Endodermal cell (in vitro differentiated cells): Measurements from ENCODE around the gene LIG1. TPM values are rescaled to one million over a fixed set of nuclear protein-coding genes. Genes with fewer than 3 reads are reported as not detected.

Source experiments
- DNase-seq: peaks from one replicate; pipeline ENCODE4 v3.0.0-alpha.2; 2017
- H3K27ac ChIP-seq: 2 replicates; pipeline ENCODE4 v1.5.1; 2013; ENCODE audit warnings: mild to moderate bottlenecking, low read depth, low read length, moderate library complexity
- H3K27me3 ChIP-seq: 2 replicates; pipeline ENCODE4 v1.6.1; 2013; ENCODE audit warnings: mild to moderate bottlenecking, low read length, moderate library complexity; ENCODE audit not compliant: insufficient read depth, control insufficient read depth, poor library complexity, severe bottlenecking
- H3K36me3 ChIP-seq: 2 replicates; pipeline ENCODE4 v1.7.0; 2013; ENCODE audit warnings: mild to moderate bottlenecking, low read length, moderate library complexity; ENCODE audit not compliant: control insufficient read depth, insufficient read depth
- H3K4me1 ChIP-seq: one replicate; pipeline ENCODE4 v1.7.0; 2013; ENCODE audit warnings: low read length; ENCODE audit not compliant: control insufficient read depth, insufficient read depth
- H3K4me3 ChIP-seq: 2 replicates; pipeline ENCODE4 v1.5.1; 2013; ENCODE audit warnings: mild to moderate bottlenecking, low read length, moderate library complexity
- H3K9ac ChIP-seq: 2 replicates; pipeline ENCODE4 v1.6.1; 2013; ENCODE audit warnings: mild to moderate bottlenecking, low read length, moderate library complexity; ENCODE audit not compliant: poor library complexity, severe bottlenecking; ENCODE audit errors: extremely low read depth
- H3K9me3 ChIP-seq: 2 replicates; pipeline ENCODE4 v1.6.1; 2013; ENCODE audit warnings: mild to moderate bottlenecking, low read length, moderate library complexity; ENCODE audit not compliant: control insufficient read depth
- H3K27ac Mint-ChIP-seq: 2 replicates; pipeline ENCODE4 v1.8.0; 2020; ENCODE audit warnings: mixed read lengths
- H3K27me3 Mint-ChIP-seq: 2 replicates; pipeline ENCODE4 v1.8.0; 2021; ENCODE audit warnings: mild to moderate bottlenecking, mixed read lengths; ENCODE audit not compliant: insufficient read depth
- H3K36me3 Mint-ChIP-seq: 2 replicates; pipeline ENCODE4 v1.8.0; 2020; ENCODE audit warnings: low read depth, mixed read lengths
- H3K4me1 Mint-ChIP-seq: 2 replicates; pipeline ENCODE4 v1.8.0; 2020; ENCODE audit warnings: mixed read lengths
- H3K4me3 Mint-ChIP-seq: 2 replicates; pipeline ENCODE4 v1.8.0; 2020; ENCODE audit warnings: mild to moderate bottlenecking, moderate library complexity, mixed read lengths
- H3K9me3 Mint-ChIP-seq: 2 replicates; pipeline ENCODE4 v1.8.0; 2020; ENCODE audit warnings: mild to moderate bottlenecking, mixed read lengths
- WGBS, 2 experiments: methylation state at CpG; one replicate each; pipeline versions ENCODE4 v1.1.5 to v1.1.7; 2013; ENCODE audit warnings: missing lambda C conversion rate in 2 of 2, mixed read lengths in 1 of 2; ENCODE audit not compliant: insufficient coverage in 1 of 2, insufficient read length in 1 of 2; 5-methylcytosine and 5-hydroxymethylcytosine counted together
- total RNA-seq, 2 donors: library from RNA; stranded (reverse); fragmentation: NEBNext Ultra II Directional in 1 of 2; extraction: Animal tissue kit (Norgen Biotek cat#: 25700) in 1 of 2; gene quantifications; 2 replicates in 1 of 2; 3 replicates in 1 of 2; pipeline ENCODE4 v1.2.1, GENCODE V29; 2021
- TF ChIP-seq, protein P1 (sequence below): fragments of 200-600 bp; sonication (generic); conservative IDR thresholded peaks from 2 replicates; pipeline ENCODE4 v1.5.0; 2021; ENCODE audit warnings: antibody characterized with exemption, mild to moderate bottlenecking

The LIG1 gene
- total RNA-seq, 2 donors from 2014 or later, result 91.6 to 117 TPM

DNA sequence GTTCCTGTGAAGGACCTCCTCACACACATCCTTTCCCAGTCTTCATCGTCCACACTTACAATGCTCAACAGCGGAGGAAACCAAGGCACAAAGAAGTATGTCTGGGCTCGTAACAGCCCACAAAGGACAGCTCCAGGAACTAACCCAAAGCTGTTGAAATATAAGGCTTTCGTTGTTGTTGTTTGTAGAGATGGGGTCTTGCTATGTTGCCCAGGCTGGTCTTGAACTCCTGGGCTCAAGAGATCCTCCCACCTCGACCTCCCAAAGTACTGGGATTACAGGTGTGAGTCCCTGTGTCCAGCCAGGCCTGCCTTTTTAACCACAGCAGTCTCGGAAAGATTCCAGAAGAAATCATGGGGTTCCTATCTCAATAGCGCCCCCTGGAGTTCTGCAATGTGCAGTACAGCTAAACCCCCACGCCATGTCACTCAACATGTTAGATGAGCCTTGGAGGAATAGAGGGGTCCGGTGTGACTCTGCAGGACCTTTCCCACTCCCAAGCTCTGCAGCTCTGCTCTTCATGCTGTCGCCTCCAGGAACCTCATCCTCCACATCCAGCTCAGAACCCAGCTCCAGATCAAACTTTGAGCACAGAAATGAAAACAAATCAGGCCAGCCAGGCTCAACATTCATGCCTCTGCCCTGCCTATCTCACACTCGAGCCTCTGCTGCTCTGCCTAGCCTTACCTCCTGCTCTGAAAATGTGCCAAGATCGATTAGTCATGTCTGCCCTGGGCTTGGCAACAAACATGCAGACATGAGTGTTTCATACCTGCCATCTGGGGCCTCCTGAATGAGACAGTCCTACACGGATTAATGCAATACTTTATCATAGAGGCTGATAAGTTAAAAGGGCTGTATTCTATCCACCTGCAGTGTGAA, 67.0 kb downstream of the LIG1 start:
- DNase-seq, result peak; percentile 85
- H3K4me1 ChIP-seq, result no peaks in the 10 kb centered on the region
- H3K36me3 ChIP-seq, result no peaks in the 10 kb centered on the region
- H3K27me3 ChIP-seq, result no peaks in the 10 kb centered on the region
- 58 to 64% methylated on average over 12 to 13 of the region's 13 CpGs for WGBS, 2 experiments
- Mint-ChIP-seq H3K27ac (no peak overlapping the region), H3K4me1 (no peaks in the 10 kb centered on the region), H3K9me3 (peaks cover 2% of the 10 kb centered on the region), H3K4me3 (peak overlapping the region; percentile 12), H3K27me3 (peaks cover 11% of the 10 kb centered on the region), H3K36me3 (no peaks in the 10 kb centered on the region)
- H3K9ac ChIP-seq, result no peak overlapping the region
- no peaks in the 10 kb centered on the region for H3K9me3 ChIP-seq
- H3K27ac ChIP-seq, result no peak overlapping the region
- H3K4me3 ChIP-seq, result no peak overlapping the region
- TF ChIP-seq, protein P1, sequence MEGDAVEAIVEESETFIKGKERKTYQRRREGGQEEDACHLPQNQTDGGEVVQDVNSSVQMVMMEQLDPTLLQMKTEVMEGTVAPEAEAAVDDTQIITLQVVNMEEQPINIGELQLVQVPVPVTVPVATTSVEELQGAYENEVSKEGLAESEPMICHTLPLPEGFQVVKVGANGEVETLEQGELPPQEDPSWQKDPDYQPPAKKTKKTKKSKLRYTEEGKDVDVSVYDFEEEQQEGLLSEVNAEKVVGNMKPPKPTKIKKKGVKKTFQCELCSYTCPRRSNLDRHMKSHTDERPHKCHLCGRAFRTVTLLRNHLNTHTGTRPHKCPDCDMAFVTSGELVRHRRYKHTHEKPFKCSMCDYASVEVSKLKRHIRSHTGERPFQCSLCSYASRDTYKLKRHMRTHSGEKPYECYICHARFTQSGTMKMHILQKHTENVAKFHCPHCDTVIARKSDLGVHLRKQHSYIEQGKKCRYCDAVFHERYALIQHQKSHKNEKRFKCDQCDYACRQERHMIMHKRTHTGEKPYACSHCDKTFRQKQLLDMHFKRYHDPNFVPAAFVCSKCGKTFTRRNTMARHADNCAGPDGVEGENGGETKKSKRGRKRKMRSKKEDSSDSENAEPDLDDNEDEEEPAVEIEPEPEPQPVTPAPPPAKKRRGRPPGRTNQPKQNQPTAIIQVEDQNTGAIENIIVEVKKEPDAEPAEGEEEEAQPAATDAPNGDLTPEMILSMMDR, result peak; percentile 86

- 89 to 94% methylated on average over 3 to 4 of the region's 4 CpGs for WGBS, 2 experiments
- Histone ChIP-seq H3K4me3 (no peak overlapping the region), H3K4me1 (no peaks in the 10 kb centered on the region), H3K9ac (no peak overlapping the region), H3K27ac (no peak overlapping the region), H3K36me3 (no peaks in the 10 kb centered on the region), H3K27me3 (no peaks in the 10 kb centered on the region), H3K9me3 (no peaks in the 10 kb centered on the region)
- no peak for DNase-seq
- H3K4me3 Mint-ChIP-seq, result no peak overlapping the region
- H3K9me3 Mint-ChIP-seq, result no peaks in the 10 kb centered on the region
- H3K36me3 Mint-ChIP-seq, result no peaks in the 10 kb centered on the region
- no peaks in the 10 kb centered on the region for H3K4me1 Mint-ChIP-seq
- no peak overlapping the region for H3K27ac Mint-ChIP-seq
- TF ChIP-seq, protein P1, result no peak
- peaks cover 10% of the 10 kb centered on the region for H3K27me3 Mint-ChIP-seq
Observed at GRCh38 chr19:48095612-48096175, 74.5 kb downstream of the LIG1 start.

GRCh38 chr19:48094855-48095203, 75.3 kb downstream of the LIG1 start:
- DNase-seq, result no peak
- no peak overlapping the region for H3K9ac ChIP-seq
- no peaks in the 10 kb centered on the region for H3K4me1 ChIP-seq
- no peak overlapping the region for H3K27ac Mint-ChIP-seq
- no peak overlapping the region for H3K4me3 ChIP-seq
- no peaks in the 10 kb centered on the region for H3K36me3 Mint-ChIP-seq
- no peaks in the 10 kb centered on the region for H3K9me3 ChIP-seq
- H3K4me3 Mint-ChIP-seq, result no peak overlapping the region
- H3K27ac ChIP-seq, result no peak overlapping the region
- H3K27me3 Mint-ChIP-seq, result peaks cover 10% of the 10 kb centered on the region
- H3K27me3 ChIP-seq, result no peaks in the 10 kb centered on the region
- TF ChIP-seq, protein P1, result no peak
- H3K36me3 ChIP-seq, result no peaks in the 10 kb centered on the region
- H3K9me3 Mint-ChIP-seq, result no peaks in the 10 kb centered on the region
- no peaks in the 10 kb centered on the region for H3K4me1 Mint-ChIP-seq
- WGBS, 2 experiments, result 92 to 98% methylated on average over 2 of the region's 2 CpGs
